ENCODE data around the gene SGTA.

The SGTA gene

GRCh38 chr19:2756921-2757881, 25.9 kb downstream of the SGTA start:
- no peaks in the 10 kb centered on the region for H3K4me1 ChIP-seq
- H3K4me2 ChIP-seq (ENCODE audit: low read length) = no peak overlapping the region
- TF ChIP-seq, protein P1, sequence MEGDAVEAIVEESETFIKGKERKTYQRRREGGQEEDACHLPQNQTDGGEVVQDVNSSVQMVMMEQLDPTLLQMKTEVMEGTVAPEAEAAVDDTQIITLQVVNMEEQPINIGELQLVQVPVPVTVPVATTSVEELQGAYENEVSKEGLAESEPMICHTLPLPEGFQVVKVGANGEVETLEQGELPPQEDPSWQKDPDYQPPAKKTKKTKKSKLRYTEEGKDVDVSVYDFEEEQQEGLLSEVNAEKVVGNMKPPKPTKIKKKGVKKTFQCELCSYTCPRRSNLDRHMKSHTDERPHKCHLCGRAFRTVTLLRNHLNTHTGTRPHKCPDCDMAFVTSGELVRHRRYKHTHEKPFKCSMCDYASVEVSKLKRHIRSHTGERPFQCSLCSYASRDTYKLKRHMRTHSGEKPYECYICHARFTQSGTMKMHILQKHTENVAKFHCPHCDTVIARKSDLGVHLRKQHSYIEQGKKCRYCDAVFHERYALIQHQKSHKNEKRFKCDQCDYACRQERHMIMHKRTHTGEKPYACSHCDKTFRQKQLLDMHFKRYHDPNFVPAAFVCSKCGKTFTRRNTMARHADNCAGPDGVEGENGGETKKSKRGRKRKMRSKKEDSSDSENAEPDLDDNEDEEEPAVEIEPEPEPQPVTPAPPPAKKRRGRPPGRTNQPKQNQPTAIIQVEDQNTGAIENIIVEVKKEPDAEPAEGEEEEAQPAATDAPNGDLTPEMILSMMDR (IDR thresholded peaks at IDR 0.05) = no peak
- no peak overlapping the region for H3K4me3 ChIP-seq (ENCODE audit: low read depth, low read length)
- no peaks in the 10 kb centered on the region for H3K79me2 ChIP-seq
- no peak overlapping the region for H2AFZ ChIP-seq
- no peak overlapping the region for H3K27ac ChIP-seq
- H3K9ac ChIP-seq = no peak overlapping the region
- no peaks in the 10 kb centered on the region for H3K27me3 ChIP-seq (ENCODE audit: control insufficient read depth, insufficient read depth, low read length)
- H3K36me3 ChIP-seq (ENCODE audit: control insufficient read depth, insufficient read depth, low read length) = no peaks in the 10 kb centered on the region
- H3K9me3 ChIP-seq (ENCODE audit: control insufficient read depth, low read length) = no peaks in the 10 kb centered on the region

- Histone ChIP-seq H3K9me3 (ENCODE audit: control insufficient read depth, low read length) (no peaks in the 10 kb centered on the region), H3K4me3 (ENCODE audit: low read depth, low read length) (no peak overlapping the region), H3K36me3 (ENCODE audit: control insufficient read depth, insufficient read depth, low read length) (no peaks in the 10 kb centered on the region), H3K4me1 (no peaks in the 10 kb centered on the region), H3K4me2 (ENCODE audit: low read length) (no peak overlapping the region), H3K27me3 (ENCODE audit: control insufficient read depth, insufficient read depth, low read length) (no peaks in the 10 kb centered on the region), H3K9ac (no peak overlapping the region), H2AFZ (no peak overlapping the region), H3K79me2 (no peaks in the 10 kb centered on the region), H3K27ac (no peak overlapping the region)
- TF ChIP-seq, protein P1 (IDR thresholded peaks at IDR 0.05) = no peak
These were observed 26.6 kb downstream of the SGTA start for GRCh38 chr19:2756477-2756876.

GRCh38 chr19:2755811-2756210, 27.3 kb downstream of the SGTA start:
- TF ChIP-seq, protein P1 (IDR thresholded peaks at IDR 0.05) = no peak
- no peak overlapping the region for H3K4me2 ChIP-seq (ENCODE audit: low read length)
- H2AFZ ChIP-seq = no peak overlapping the region
- no peaks in the 10 kb centered on the region for H3K79me2 ChIP-seq
- H3K4me3 ChIP-seq (ENCODE audit: low read depth, low read length) = no peak overlapping the region
- H3K27ac ChIP-seq = no peak overlapping the region
- H3K9ac ChIP-seq = no peak overlapping the region
- no peaks in the 10 kb centered on the region for H3K36me3 ChIP-seq (ENCODE audit: control insufficient read depth, insufficient read depth, low read length)
- no peaks in the 10 kb centered on the region for H3K27me3 ChIP-seq (ENCODE audit: control insufficient read depth, insufficient read depth, low read length)
- no peaks in the 10 kb centered on the region for H3K4me1 ChIP-seq
- no peaks in the 10 kb centered on the region for H3K9me3 ChIP-seq (ENCODE audit: control insufficient read depth, low read length)

- Histone ChIP-seq H3K27me3 (ENCODE audit: control insufficient read depth, insufficient read depth, low read length) (no peaks in the 10 kb centered on the region), H3K9ac (no peak overlapping the region), H3K27ac (no peak overlapping the region), H2AFZ (no peak overlapping the region), H3K36me3 (ENCODE audit: control insufficient read depth, insufficient read depth, low read length) (no peaks in the 10 kb centered on the region), H3K4me1 (no peaks in the 10 kb centered on the region), H3K79me2 (no peaks in the 10 kb centered on the region), H3K9me3 (ENCODE audit: control insufficient read depth, low read length) (no peaks in the 10 kb centered on the region), H3K4me2 (ENCODE audit: low read length) (no peak overlapping the region), H3K4me3 (ENCODE audit: low read depth, low read length) (no peak overlapping the region)
- TF ChIP-seq, protein P1 (IDR thresholded peaks at IDR 0.05) = no peak
These were observed 27.7 kb downstream of the SGTA start for GRCh38 chr19:2755448-2755705.
